A549 (cell line): ENCODE measurements around the gene NCR2. TPM values are rescaled to one million over a fixed set of nuclear protein-coding genes. Genes with fewer than 3 reads are reported as not detected.

Source experiments
- ATAC-seq, 2 experiments: fragments of 200-7000 bp in 1 of 2; fragments of >200 bp in 1 of 2; cut with Nextera tagmentation in 1 of 2; cut with Tn5 transposase in 1 of 2; 3 replicates each; pipeline versions ENCODE4 v1.8.0 to v1.9.1; 2018 to 2020; ENCODE audit warnings: mild to moderate bottlenecking in 1 of 2, moderate library complexity in 1 of 2
- CTCF ChIA-PET: fragments of 300-600 bp; sonication (Branson Sonifier 250); formaldehyde crosslinking; extraction: SDS; loops from one replicate; lab custom pipeline; 2021; ENCODE audit warnings: antibody characterized with exemption, inconsistent platforms; lab: Yijun Ruan, JAX
- POLR2A ChIA-PET: fragments of 350-600 bp; formaldehyde crosslinking; extraction: SDS; loops from one replicate; lab custom pipeline; 2021; ENCODE audit warnings: antibody characterized with exemption, inconsistent platforms; lab: Yijun Ruan, JAX
- DNase-seq, 2 experiments: peaks; one replicate each; pipeline versions ENCODE4 v3.0.0 to v3.0.0-alpha.2; 2011 to 2016; ENCODE audit warnings: low read depth in 1 of 2, low spot score in 1 of 2
- FAIRE-seq: peaks from 2 replicates; lab custom pipeline; 2011; peaks lifted over from hg19 to GRCh38; lab: Jason Lieb, UNC
- H3K27ac ChIP-seq, 2 experiments: fragments of >200 bp; sonication (Bioruptor Twin); formaldehyde crosslinking; 3 replicates each; pipeline ENCODE4 v1.5.1; 2016 to 2017
- H3K4me1 ChIP-seq: fragments of >200 bp; sonication (Bioruptor Twin); formaldehyde crosslinking; 3 replicates; pipeline ENCODE4 v1.6.1; 2016
- H3K4me2 ChIP-seq: fragments of >200 bp; sonication (Bioruptor Twin); formaldehyde crosslinking; 3 replicates; pipeline ENCODE4 v1.6.1; 2016
- H3K4me3 ChIP-seq: fragments of >200 bp; sonication (Bioruptor Twin); formaldehyde crosslinking; 3 replicates; pipeline ENCODE4 v1.5.1; 2016
- H3K9me3 ChIP-seq: fragments of >200 bp; sonication (Bioruptor Twin); formaldehyde crosslinking; 3 replicates; pipeline ENCODE4 v1.6.1; 2016
- BHLHE40 ChIP-seq: IDR thresholded peaks from 2 replicates; pipeline ENCODE4 v1.6.1; 2012; ENCODE audit warnings: low read depth, low read length, inconsistent platforms
- CBX8 ChIP-seq: fragments of 200-600 bp; sonication (generic); IDR thresholded peaks from 2 replicates; pipeline ENCODE4 v1.6.1; 2016
- CEBPB ChIP-seq, 2 experiments: fragments of >200 bp in 1 of 2; sonication (Bioruptor Twin) in 1 of 2; formaldehyde crosslinking in 1 of 2; IDR thresholded peaks; 2 replicates each; pipeline ENCODE4 v1.6.1; 2012 to 2016
- EHMT2 ChIP-seq: fragments of 200-600 bp; sonication (generic); IDR thresholded peaks from 2 replicates; pipeline ENCODE4 v1.6.1; 2016; ENCODE audit warnings: antibody characterized with exemption, low read depth, mild to moderate bottlenecking, moderate library complexity
- ESRRA ChIP-seq: fragments of 150-350 bp; IDR thresholded peaks from 2 replicates; pipeline ENCODE4 v1.6.1; 2014; ENCODE audit warnings: mild to moderate bottlenecking, low read length, borderline replicate concordance
- FOSL2 ChIP-seq, 2 experiments: fragments of 450-650 bp in 1 of 2; fragments of >200 bp in 1 of 2; sonication (Bioruptor Twin) in 1 of 2; formaldehyde crosslinking; IDR thresholded peaks; 2 replicates each; pipeline versions ENCODE4 v1.5.0 to v1.6.1; 2016 to 2020; ENCODE audit warnings: mild to moderate bottlenecking in 1 of 2, moderate library complexity in 1 of 2
- FOXS1 ChIP-seq: fragments of 250-450 bp; sonication (Bioruptor Pico); IDR thresholded peaks from 2 replicates; pipeline ENCODE4 v1.5.0; 2020; ENCODE audit warnings: mild to moderate bottlenecking, moderate library complexity
- GATA3 ChIP-seq: IDR thresholded peaks from 2 replicates; pipeline ENCODE4 v1.6.1; 2012; ENCODE audit warnings: borderline replicate concordance
- HDAC2 ChIP-seq: fragments of 200-600 bp; sonication (generic); IDR thresholded peaks from 2 replicates; pipeline ENCODE4 v1.6.1; 2016
- HOXB5 ChIP-seq: fragments of 250-450 bp; sonication (Bioruptor Pico); IDR thresholded peaks from 2 replicates; pipeline ENCODE4 v1.5.0; 2020; ENCODE audit warnings: mild to moderate bottlenecking, moderate library complexity
- JUN ChIP-seq, 2 experiments: fragments of >200 bp; sonication (Bioruptor Twin); formaldehyde crosslinking; IDR thresholded peaks; 2 replicates in 1 of 2; 3 replicates in 1 of 2; pipeline ENCODE4 v1.6.1; 2016 to 2017
- JUNB ChIP-seq: fragments of >200 bp; sonication (Bioruptor Twin); formaldehyde crosslinking; IDR thresholded peaks from 2 replicates; pipeline ENCODE4 v1.6.1; 2016
- KDM1A ChIP-seq: fragments of 200-600 bp; sonication (generic); IDR thresholded peaks from 2 replicates; pipeline ENCODE4 v1.6.1; 2016; ENCODE audit warnings: low read depth, mild to moderate bottlenecking
- NFE2L2 ChIP-seq: fragments of 150-350 bp; conservative IDR thresholded peaks from 2 replicates; pipeline ENCODE4 v1.6.1; 2014; ENCODE audit warnings: low read length
- POLR2AphosphoS2 ChIP-seq: conservative IDR thresholded peaks from 2 replicates; pipeline ENCODE4 v1.6.1; 2012; ENCODE audit warnings: low read length, improper control_type of control experiment, inconsistent platforms
- RAD21 ChIP-seq, 2 experiments: fragments of >200 bp in 1 of 2; sonication (Bioruptor Twin) in 1 of 2; formaldehyde crosslinking in 1 of 2; IDR thresholded peaks in 1 of 2; conservative IDR thresholded peaks in 1 of 2; 2 replicates in 1 of 2; 3 replicates in 1 of 2; pipeline ENCODE4 v1.6.1; 2012 to 2018; ENCODE audit warnings: inconsistent platforms in 1 of 2
- RCOR1 ChIP-seq: fragments of 150-350 bp; IDR thresholded peaks from 2 replicates; pipeline ENCODE4 v1.6.1; 2014; ENCODE audit warnings: antibody characterized with exemption, low read length, low read depth
- RNF2 ChIP-seq: fragments of 200-600 bp; sonication (generic); IDR thresholded peaks from 2 replicates; pipeline ENCODE4 v1.6.1; 2016; ENCODE audit warnings: low read depth, mild to moderate bottlenecking, antibody characterized with exemption, moderate library complexity, borderline replicate concordance
- WGBS: methylation state at CpG from one replicate; pipeline ENCODE4 v1.1.6; 2017; ENCODE audit errors: missing lambda C conversion rate; 5-methylcytosine and 5-hydroxymethylcytosine counted together
- polyA plus RNA-seq, 4 experiments: library from polyadenylated mRNA; depleted of rRNA in 3 of 4; stranded (reverse); fragments of >200 nt; fragmentation: RNase III in 1 of 4; extraction: RNeasy Plus Mini Kit Qiagen cat#74134 plus additional on column Dnase treatment in 1 of 4; gene quantifications; 2 replicates in 3 of 4; 3 replicates in 1 of 4; pipeline ENCODE4 v1.2.3, GENCODE V29; 2011 to 2017
- TF ChIP-seq, protein P1 (sequence below): fragments of 150-350 bp; IDR thresholded peaks from 2 replicates; pipeline ENCODE4 v1.6.1; 2014; ENCODE audit warnings: low read depth, mild to moderate bottlenecking, low read length
- TF ChIP-seq, protein P2 (sequence below): fragments of 200-600 bp; sonication (generic); IDR thresholded peaks from 2 replicates; pipeline ENCODE4 v1.6.1; 2016; ENCODE audit warnings: antibody characterized with exemption, mild to moderate bottlenecking, moderate library complexity
- TF ChIP-seq, protein P3 (sequence below): fragments of 450-650 bp; IDR thresholded peaks from 2 replicates; pipeline ENCODE4 v1.6.1; 2014; ENCODE audit warnings: antibody characterized with exemption
- TF ChIP-seq, protein P4 (sequence below): fragments of >200 bp; sonication (Bioruptor Twin); formaldehyde crosslinking; IDR thresholded peaks from 3 replicates; pipeline ENCODE4 v1.6.1; 2016
- TF ChIP-seq, protein P5 (sequence below): fragments of 250-450 bp; sonication (Bioruptor Pico); IDR thresholded peaks from 2 replicates; pipeline ENCODE4 v1.5.0; 2020; ENCODE audit warnings: low read depth, mild to moderate bottlenecking, moderate library complexity
- TF ChIP-seq, protein P6 (sequence below): IDR thresholded peaks from 2 replicates; pipeline ENCODE4 v1.6.1; 2012

Gene NCR2
- polyA plus RNA-seq, 2 of the 4 experiments (the other 2 are of a cell fraction), result not detected

DNA sequence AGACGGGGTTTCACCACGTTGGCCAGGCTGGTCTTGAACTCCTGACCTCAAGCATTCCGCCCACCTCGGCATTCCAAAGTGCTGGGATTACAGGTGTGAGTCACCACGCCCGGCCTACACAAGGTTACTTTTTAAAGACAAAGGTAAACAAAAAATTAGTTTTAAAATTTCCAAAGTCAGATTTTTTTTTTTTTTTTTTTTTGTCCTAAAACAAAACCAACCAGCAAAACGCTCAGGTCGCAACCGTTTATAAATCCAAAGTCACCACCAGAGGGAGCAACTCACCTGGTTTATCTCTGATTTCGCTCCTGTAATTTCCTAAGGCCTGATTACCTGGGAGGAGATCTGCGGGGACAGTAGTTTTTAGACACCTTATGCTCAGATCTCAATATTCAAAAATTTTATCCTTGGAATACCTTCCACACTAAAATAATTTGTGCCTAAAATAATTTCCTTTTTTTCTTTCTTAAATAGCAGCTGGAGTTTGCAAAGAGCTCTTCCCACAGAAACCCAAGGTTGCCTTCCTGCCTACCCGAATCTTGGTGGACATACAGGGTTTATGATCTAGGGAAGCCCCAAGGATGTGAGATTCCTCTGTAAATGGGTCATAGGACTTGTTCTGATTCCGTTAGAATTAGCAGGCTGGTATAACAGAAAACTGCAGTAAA lies 29.1 kb upstream of the NCR2 start (continued):
- TF ChIP-seq FOSL2 (IDR thresholded peaks at IDR 0.05) (no peak), FOSL2 (CRISPR knock-in tag; IDR thresholded peaks at IDR 0.05) (0 out of 2 replicates have a peak, but pooled peaks have one; percentile 11), BHLHE40 (no peak), JUNB (no peak), CEBPB (IDR thresholded peaks at IDR 0.05) (no peak), HDAC2 (no peak), FOXS1 (no peak), NFE2L2 (no peak), RAD21 (conservative IDR thresholded peaks at IDR 0.05 in 1 of 2, IDR thresholded peaks at IDR 0.05 in 1 of 2) (peak; percentile 48 to 51), HOXB5 (CRISPR knock-in tag) (no peak), CBX8 (no peak), JUN (IDR thresholded peaks at IDR 0.05) (no peak), GATA3 (no peak), POLR2AphosphoS2 (no peak)
- TF ChIP-seq, protein P1, sequence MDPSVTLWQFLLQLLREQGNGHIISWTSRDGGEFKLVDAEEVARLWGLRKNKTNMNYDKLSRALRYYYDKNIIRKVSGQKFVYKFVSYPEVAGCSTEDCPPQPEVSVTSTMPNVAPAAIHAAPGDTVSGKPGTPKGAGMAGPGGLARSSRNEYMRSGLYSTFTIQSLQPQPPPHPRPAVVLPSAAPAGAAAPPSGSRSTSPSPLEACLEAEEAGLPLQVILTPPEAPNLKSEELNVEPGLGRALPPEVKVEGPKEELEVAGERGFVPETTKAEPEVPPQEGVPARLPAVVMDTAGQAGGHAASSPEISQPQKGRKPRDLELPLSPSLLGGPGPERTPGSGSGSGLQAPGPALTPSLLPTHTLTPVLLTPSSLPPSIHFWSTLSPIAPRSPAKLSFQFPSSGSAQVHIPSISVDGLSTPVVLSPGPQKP, result no peak
- TF ChIP-seq, protein P2, sequence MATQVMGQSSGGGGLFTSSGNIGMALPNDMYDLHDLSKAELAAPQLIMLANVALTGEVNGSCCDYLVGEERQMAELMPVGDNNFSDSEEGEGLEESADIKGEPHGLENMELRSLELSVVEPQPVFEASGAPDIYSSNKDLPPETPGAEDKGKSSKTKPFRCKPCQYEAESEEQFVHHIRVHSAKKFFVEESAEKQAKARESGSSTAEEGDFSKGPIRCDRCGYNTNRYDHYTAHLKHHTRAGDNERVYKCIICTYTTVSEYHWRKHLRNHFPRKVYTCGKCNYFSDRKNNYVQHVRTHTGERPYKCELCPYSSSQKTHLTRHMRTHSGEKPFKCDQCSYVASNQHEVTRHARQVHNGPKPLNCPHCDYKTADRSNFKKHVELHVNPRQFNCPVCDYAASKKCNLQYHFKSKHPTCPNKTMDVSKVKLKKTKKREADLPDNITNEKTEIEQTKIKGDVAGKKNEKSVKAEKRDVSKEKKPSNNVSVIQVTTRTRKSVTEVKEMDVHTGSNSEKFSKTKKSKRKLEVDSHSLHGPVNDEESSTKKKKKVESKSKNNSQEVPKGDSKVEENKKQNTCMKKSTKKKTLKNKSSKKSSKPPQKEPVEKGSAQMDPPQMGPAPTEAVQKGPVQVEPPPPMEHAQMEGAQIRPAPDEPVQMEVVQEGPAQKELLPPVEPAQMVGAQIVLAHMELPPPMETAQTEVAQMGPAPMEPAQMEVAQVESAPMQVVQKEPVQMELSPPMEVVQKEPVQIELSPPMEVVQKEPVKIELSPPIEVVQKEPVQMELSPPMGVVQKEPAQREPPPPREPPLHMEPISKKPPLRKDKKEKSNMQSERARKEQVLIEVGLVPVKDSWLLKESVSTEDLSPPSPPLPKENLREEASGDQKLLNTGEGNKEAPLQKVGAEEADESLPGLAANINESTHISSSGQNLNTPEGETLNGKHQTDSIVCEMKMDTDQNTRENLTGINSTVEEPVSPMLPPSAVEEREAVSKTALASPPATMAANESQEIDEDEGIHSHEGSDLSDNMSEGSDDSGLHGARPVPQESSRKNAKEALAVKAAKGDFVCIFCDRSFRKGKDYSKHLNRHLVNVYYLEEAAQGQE, result no peak
- TF ChIP-seq, protein P3, sequence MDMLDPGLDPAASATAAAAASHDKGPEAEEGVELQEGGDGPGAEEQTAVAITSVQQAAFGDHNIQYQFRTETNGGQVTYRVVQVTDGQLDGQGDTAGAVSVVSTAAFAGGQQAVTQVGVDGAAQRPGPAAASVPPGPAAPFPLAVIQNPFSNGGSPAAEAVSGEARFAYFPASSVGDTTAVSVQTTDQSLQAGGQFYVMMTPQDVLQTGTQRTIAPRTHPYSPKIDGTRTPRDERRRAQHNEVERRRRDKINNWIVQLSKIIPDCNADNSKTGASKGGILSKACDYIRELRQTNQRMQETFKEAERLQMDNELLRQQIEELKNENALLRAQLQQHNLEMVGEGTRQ, result no peak

DNA sequence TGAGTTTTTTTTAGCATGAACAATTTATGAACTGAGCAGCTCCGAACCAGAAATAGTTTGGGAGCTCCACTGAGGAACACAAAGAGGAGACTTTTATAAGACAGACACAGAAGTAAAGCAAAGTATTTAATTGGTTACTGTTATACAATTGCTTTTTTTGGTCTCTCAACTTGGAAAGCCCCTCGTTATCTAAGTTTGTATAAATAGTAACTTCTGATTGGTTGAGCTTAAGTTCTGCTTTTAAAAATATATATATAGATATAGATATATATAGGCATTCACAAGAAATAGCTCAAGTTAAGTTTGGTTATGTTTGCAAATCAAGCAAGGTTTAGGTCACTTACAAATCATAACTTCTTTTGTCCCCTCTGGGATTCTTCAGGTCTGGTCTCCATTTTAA lies 20.2 kb upstream of the NCR2 start:
- Histone ChIP-seq H3K9me3 (no peaks in the 10 kb centered on the region), H3K4me2 (no peak overlapping the region), H3K4me3 (no peak overlapping the region), H3K27ac (no peak overlapping the region), H3K4me1 (peaks cover 8% of the 10 kb centered on the region)
- POLR2A ChIA-PET, result no interaction called here
- no peak for TF ChIP-seq ESRRA
- TF ChIP-seq RNF2, result no peak
- ATAC-seq (no peak), FAIRE-seq (no peak), DNase-seq (no peak)
- WGBS, result 5% methylated on average over 2 of the region's 2 CpGs
- CTCF ChIA-PET, result no interaction called here

DNA sequence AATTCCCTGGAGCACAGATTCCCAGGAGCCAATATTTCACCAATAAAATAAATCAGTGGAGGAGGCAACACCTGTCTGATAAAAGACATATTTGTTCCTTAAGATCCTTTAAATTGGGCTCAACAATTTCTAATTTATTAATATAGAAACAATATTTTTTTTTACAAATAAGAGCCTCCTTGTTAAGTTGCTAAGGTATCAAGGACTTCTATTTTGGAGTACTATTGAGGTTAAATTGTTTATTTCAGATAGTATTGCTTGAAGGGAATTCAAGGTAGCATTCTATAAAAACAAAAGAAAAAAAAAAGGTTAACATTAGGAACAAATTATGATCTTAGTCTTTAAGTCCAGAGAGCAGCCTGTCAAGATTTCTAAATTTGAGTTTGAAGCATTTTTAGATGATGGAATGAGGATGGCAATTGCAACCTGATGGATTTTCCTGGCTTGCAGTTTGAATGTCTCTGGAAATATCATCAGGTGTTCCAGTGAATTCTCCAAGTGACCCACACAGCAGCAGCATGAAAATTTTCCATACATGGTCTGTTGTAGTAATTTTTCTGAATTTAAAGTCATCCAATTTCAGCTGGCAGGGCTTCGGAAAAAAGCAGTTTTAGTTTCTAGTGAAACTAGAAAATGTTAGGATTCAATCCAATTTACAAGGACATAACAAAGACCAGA lies 19.3 kb upstream of the NCR2 start:
- no peak overlapping the region for H3K4me3 ChIP-seq
- H3K4me2 ChIP-seq, result no peak overlapping the region
- CTCF ChIA-PET, result no interaction called here
- no peak for DNase-seq
- 39% methylated on average over 1 of the region's 1 CpG for WGBS
- peaks cover 17% of the 10 kb centered on the region for H3K4me1 ChIP-seq
- H3K9me3 ChIP-seq, result no peaks in the 10 kb centered on the region
- POLR2A ChIA-PET, result no interaction called here
- ATAC-seq, result no peak
- no peak for FAIRE-seq
- no peak overlapping the region for H3K27ac ChIP-seq
- TF ChIP-seq RCOR1 (no peak), KDM1A (no peak), POLR2AphosphoS2 (no peak), EHMT2 (no peak), HOXB5 (CRISPR knock-in tag) (no peak)
- TF ChIP-seq, protein P4, sequence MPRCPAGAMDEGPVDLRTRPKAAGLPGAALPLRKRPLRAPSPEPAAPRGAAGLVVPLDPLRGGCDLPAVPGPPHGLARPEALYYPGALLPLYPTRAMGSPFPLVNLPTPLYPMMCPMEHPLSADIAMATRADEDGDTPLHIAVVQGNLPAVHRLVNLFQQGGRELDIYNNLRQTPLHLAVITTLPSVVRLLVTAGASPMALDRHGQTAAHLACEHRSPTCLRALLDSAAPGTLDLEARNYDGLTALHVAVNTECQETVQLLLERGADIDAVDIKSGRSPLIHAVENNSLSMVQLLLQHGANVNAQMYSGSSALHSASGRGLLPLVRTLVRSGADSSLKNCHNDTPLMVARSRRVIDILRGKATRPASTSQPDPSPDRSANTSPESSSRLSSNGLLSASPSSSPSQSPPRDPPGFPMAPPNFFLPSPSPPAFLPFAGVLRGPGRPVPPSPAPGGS, result no peak
- TF ChIP-seq, protein P5, sequence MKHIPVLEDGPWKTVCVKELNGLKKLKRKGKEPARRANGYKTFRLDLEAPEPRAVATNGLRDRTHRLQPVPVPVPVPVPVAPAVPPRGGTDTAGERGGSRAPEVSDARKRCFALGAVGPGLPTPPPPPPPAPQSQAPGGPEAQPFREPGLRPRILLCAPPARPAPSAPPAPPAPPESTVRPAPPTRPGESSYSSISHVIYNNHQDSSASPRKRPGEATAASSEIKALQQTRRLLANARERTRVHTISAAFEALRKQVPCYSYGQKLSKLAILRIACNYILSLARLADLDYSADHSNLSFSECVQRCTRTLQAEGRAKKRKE (CRISPR knock-in tag), result no peak
- TF ChIP-seq, protein P6, sequence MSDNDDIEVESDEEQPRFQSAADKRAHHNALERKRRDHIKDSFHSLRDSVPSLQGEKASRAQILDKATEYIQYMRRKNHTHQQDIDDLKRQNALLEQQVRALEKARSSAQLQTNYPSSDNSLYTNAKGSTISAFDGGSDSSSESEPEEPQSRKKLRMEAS, result no peak
- TF ChIP-seq, protein P1, result no peak
